SJSA1 (cell line): ENCODE data around the gene CFAP61. TPM values are rescaled to one million over a fixed set of nuclear protein-coding genes. Genes with fewer than 3 reads are reported as not detected.
"Not testable (repeated sequence)": the region's sequence is repeated elsewhere in the genome, so short reads cannot be mapped to it uniquely, and the experiment has no call there.

ENCODE experiments used
- DNase-seq, 2 experiments: peaks; one replicate each; pipeline ENCODE4 v3.0.0-alpha.2; 2015 to 2020; ENCODE audit warnings: low spot score in 2 of 2, low read depth in 1 of 2
- H3K27ac ChIP-seq: fragments of 250-450 bp; sonication (Bioruptor Pico); 2 replicates; pipeline ENCODE4 v1.5.1; 2020; ENCODE audit warnings: mild to moderate bottlenecking, moderate library complexity
- H3K27me3 ChIP-seq: fragments of 250-450 bp; sonication (Bioruptor Pico); replicated peaks from 2 replicates; pipeline ENCODE4 v1.5.1; 2020; ENCODE audit warnings: mild to moderate bottlenecking, moderate library complexity
- H3K36me3 ChIP-seq: fragments of 250-450 bp; sonication (Bioruptor Pico); 2 replicates; pipeline ENCODE4 v1.5.1; 2020; ENCODE audit warnings: mild to moderate bottlenecking
- H3K4me1 ChIP-seq: fragments of 250-450 bp; sonication (Bioruptor Pico); replicated peaks from 2 replicates; pipeline ENCODE4 v1.6.1; 2021; ENCODE audit warnings: mild to moderate bottlenecking
- H3K4me3 ChIP-seq: fragments of 250-450 bp; sonication (Bioruptor Pico); 2 replicates; pipeline ENCODE4 v1.5.1; 2020; ENCODE audit warnings: mild to moderate bottlenecking
- H3K9me3 ChIP-seq: fragments of 250-450 bp; sonication (Bioruptor Pico); replicated peaks from 2 replicates; pipeline ENCODE4 v1.5.1; 2020; ENCODE audit warnings: mild to moderate bottlenecking
- total RNA-seq: library from RNA; depleted of rRNA; stranded (reverse); fragments of >200 nt; shearing (Covaris generic); gene quantifications from 2 replicates; pipeline ENCODE4 v1.2.3, GENCODE V29; 2014

CFAP61 gene
- total RNA-seq, 1 experiment from 2014 or later = not detected

GRCh38 chr20:20322912-20323311 lies 270.6 kb downstream of the CFAP61 start:
- H3K9me3 ChIP-seq = no peaks in the 10 kb centered on the region
- no peaks in the 10 kb centered on the region for H3K36me3 ChIP-seq
- no peak overlapping the region for H3K27ac ChIP-seq
- no peaks in the 10 kb centered on the region; the same call in 1 of the 2 replicates for H3K27me3 ChIP-seq
- no peak overlapping the region for H3K4me3 ChIP-seq
- H3K4me1 ChIP-seq = no peaks in the 10 kb centered on the region
- DNase-seq = no peak

- DNase-seq = no peak
- H3K4me1 ChIP-seq = no peaks in the 10 kb centered on the region
- H3K4me3 ChIP-seq = no peak overlapping the region
- H3K27ac ChIP-seq = no peak overlapping the region
- H3K9me3 ChIP-seq = no peaks in the 10 kb centered on the region
- H3K27me3 ChIP-seq = no peaks in the 10 kb centered on the region; the same call in 1 of the 2 replicates
- no peaks in the 10 kb centered on the region for H3K36me3 ChIP-seq
These were observed 275.4 kb downstream of the CFAP61 start for GRCh38 chr20:20327746-20328145.

- Histone ChIP-seq H3K4me1 (no peaks in the 10 kb centered on the region), H3K9me3 (no peaks in the 10 kb centered on the region), H3K27me3 (no peaks in the 10 kb centered on the region; the same call in 1 of the 2 replicates), H3K4me3 (no peak overlapping the region), H3K27ac (no peak overlapping the region), H3K36me3 (no peaks in the 10 kb centered on the region)
- no peak for DNase-seq
These were observed 277.2 kb downstream of the CFAP61 start for GRCh38 chr20:20329564-20329963.

- no peaks in the 10 kb centered on the region for H3K4me1 ChIP-seq
- H3K9me3 ChIP-seq = no peaks in the 10 kb centered on the region
These were observed 278.8 kb downstream of the CFAP61 start for GRCh38 chr20:20331156-20331555.

GRCh38 chr20:20331817-20332216 lies 279.5 kb downstream of the CFAP61 start:
- H3K9me3 ChIP-seq = no peaks in the 10 kb centered on the region
- H3K36me3 ChIP-seq = no peaks in the 10 kb centered on the region
- no peaks in the 10 kb centered on the region; the same call in 1 of the 2 replicates for H3K27me3 ChIP-seq
- no peak overlapping the region for H3K4me3 ChIP-seq
- H3K4me1 ChIP-seq = no peaks in the 10 kb centered on the region
- H3K27ac ChIP-seq = no peak overlapping the region
- DNase-seq = no peak

More at GRCh38 chr20:20331156-20331555, 278.8 kb downstream of the CFAP61 start:
- Histone ChIP-seq H3K27ac (no peak overlapping the region), H3K4me3 (no peak overlapping the region), H3K36me3 (no peaks in the 10 kb centered on the region), H3K27me3 (no peaks in the 10 kb centered on the region; the same call in 1 of the 2 replicates)
- no peak for DNase-seq

GRCh38 chr20:20333866-20334265 lies 281.5 kb downstream of the CFAP61 start:
- Histone ChIP-seq H3K9me3 (no peaks in the 10 kb centered on the region), H3K27me3 (no peaks in the 10 kb centered on the region; the same call in 1 of the 2 replicates), H3K4me3 (no peak overlapping the region), H3K27ac (no peak overlapping the region), H3K36me3 (no peaks in the 10 kb centered on the region), H3K4me1 (no peaks in the 10 kb centered on the region)
- DNase-seq = no peak

- no peak overlapping the region for H3K4me3 ChIP-seq
- DNase-seq = no peak
- no peak overlapping the region for H3K27ac ChIP-seq
- H3K9me3 ChIP-seq = no peaks in the 10 kb centered on the region
- no peaks in the 10 kb centered on the region; the same call in 1 of the 2 replicates for H3K27me3 ChIP-seq
- no peaks in the 10 kb centered on the region for H3K36me3 ChIP-seq
- H3K4me1 ChIP-seq = no peaks in the 10 kb centered on the region
These were observed 282.2 kb downstream of the CFAP61 start for GRCh38 chr20:20334489-20334888.

- Histone ChIP-seq H3K27me3 (no peaks in the 10 kb centered on the region), H3K27ac (no peak overlapping the region), H3K4me3 (no peak overlapping the region), H3K9me3 (no peaks in the 10 kb centered on the region), H3K4me1 (no peaks in the 10 kb centered on the region), H3K36me3 (no peaks in the 10 kb centered on the region)
- DNase-seq = no peak
These were observed 285.9 kb downstream of the CFAP61 start for GRCh38 chr20:20338133-20338730.

GRCh38 chr20:20340443-20340842 lies 288.1 kb downstream of the CFAP61 start:
- no peak for DNase-seq
- H3K27ac ChIP-seq = no peak overlapping the region
- H3K9me3 ChIP-seq = no peaks in the 10 kb centered on the region
- H3K4me1 ChIP-seq = no peaks in the 10 kb centered on the region
- H3K36me3 ChIP-seq = no peaks in the 10 kb centered on the region
- H3K27me3 ChIP-seq = no peaks in the 10 kb centered on the region
- no peak overlapping the region for H3K4me3 ChIP-seq

- Histone ChIP-seq H3K4me3 (no peak overlapping the region), H3K4me1 (no peaks in the 10 kb centered on the region), H3K27me3 (no peaks in the 10 kb centered on the region), H3K27ac (no peak overlapping the region), H3K9me3 (no peaks in the 10 kb centered on the region), H3K36me3 (no peaks in the 10 kb centered on the region)
- no peak for DNase-seq
These were observed 289.0 kb downstream of the CFAP61 start for GRCh38 chr20:20341371-20341770.

- no peaks in the 10 kb centered on the region for H3K27me3 ChIP-seq
These were observed 289.7 kb downstream of the CFAP61 start for GRCh38 chr20:20342066-20342465.

GRCh38 chr20:20343932-20344331 lies 291.6 kb downstream of the CFAP61 start:
- no peak overlapping the region for H3K4me3 ChIP-seq
- no peak overlapping the region for H3K27ac ChIP-seq
- H3K27me3 ChIP-seq = no peaks in the 10 kb centered on the region
- no peaks in the 10 kb centered on the region for H3K4me1 ChIP-seq
- no peaks in the 10 kb centered on the region for H3K9me3 ChIP-seq
- DNase-seq = no peak
- H3K36me3 ChIP-seq = no peaks in the 10 kb centered on the region

More at GRCh38 chr20:20342066-20342465, 289.7 kb downstream of the CFAP61 start:
- Histone ChIP-seq H3K4me3 (no peak overlapping the region), H3K36me3 (no peaks in the 10 kb centered on the region), H3K9me3 (no peaks in the 10 kb centered on the region), H3K27ac (no peak overlapping the region), H3K4me1 (no peaks in the 10 kb centered on the region)
- no peak for DNase-seq

GRCh38 chr20:20344476-20344875 lies 292.1 kb downstream of the CFAP61 start:
- Histone ChIP-seq H3K27ac (no peak overlapping the region), H3K4me1 (no peaks in the 10 kb centered on the region), H3K27me3 (no peaks in the 10 kb centered on the region), H3K4me3 (no peak overlapping the region), H3K9me3 (no peaks in the 10 kb centered on the region), H3K36me3 (no peaks in the 10 kb centered on the region)
- no peak for DNase-seq

- Histone ChIP-seq H3K4me3 (no peak overlapping the region), H3K27ac (no peak overlapping the region), H3K27me3 (no peaks in the 10 kb centered on the region), H3K36me3 (no peaks in the 10 kb centered on the region), H3K9me3 (no peaks in the 10 kb centered on the region), H3K4me1 (no peaks in the 10 kb centered on the region)
- no peak for DNase-seq
These were observed 301.2 kb downstream of the CFAP61 start for GRCh38 chr20:20353576-20353975.

- not testable (repeated sequence) for H3K27me3 ChIP-seq, H3K4me1 ChIP-seq, H3K36me3 ChIP-seq, H3K4me3 ChIP-seq, H3K27ac ChIP-seq, DNase-seq, H3K9me3 ChIP-seq
These were observed 303.2 kb downstream of the CFAP61 start for GRCh38 chr20:20355503-20355902.
